ENCODE measurements around the gene CASS4.
"Not testable (repeated sequence)": the region's sequence is repeated elsewhere in the genome, so short reads cannot be mapped to it uniquely, and the experiment has no call there.

CASS4 gene

GRCh38 chr20:56411759-56412472 is at the start of gene CASS4:
CASS4 (plus strand) TSS chr20:56412260; CDS start chr20:56412459, 199 bp downstream.
- DNase-seq (ENCODE audit: low read depth in 2 of 2): no peak

- DNase-seq (ENCODE audit: low read depth in 2 of 2): no peak
Measured at GRCh38 chr20:56362833-56363413, 49.1 kb upstream of the CASS4 start.

GRCh38 chr20:56363491-56363890 is 48.6 kb upstream of the CASS4 start:
- no peak for DNase-seq (ENCODE audit: low read depth in 2 of 2)

- DNase-seq (ENCODE audit: low read depth in 2 of 2): no peak
Measured at GRCh38 chr20:56368351-56369134, 43.5 kb upstream of the CASS4 start.

GRCh38 chr20:56369179-56369578 is 42.9 kb upstream of the CASS4 start:
- DNase-seq (ENCODE audit: low read depth in 2 of 2): no peak

GRCh38 chr20:56371977-56372376 is 40.1 kb upstream of the CASS4 start:
- no peak for DNase-seq (ENCODE audit: low read depth in 2 of 2)

GRCh38 chr20:56372850-56373249 is 39.2 kb upstream of the CASS4 start:
- DNase-seq (ENCODE audit: low read depth in 2 of 2): no peak

- DNase-seq (ENCODE audit: low read depth in 2 of 2): no peak
Measured at GRCh38 chr20:56373942-56374341, 38.1 kb upstream of the CASS4 start.

GRCh38 chr20:56376331-56376730 is 35.7 kb upstream of the CASS4 start:
- DNase-seq (ENCODE audit: low read depth in 2 of 2): no peak

GRCh38 chr20:56378386-56378785 is 33.7 kb upstream of the CASS4 start:
- no peak for DNase-seq (ENCODE audit: low read depth in 2 of 2)

- DNase-seq (ENCODE audit: low read depth in 2 of 2): no peak
Measured at GRCh38 chr20:56380375-56380774, 31.7 kb upstream of the CASS4 start.

- DNase-seq (ENCODE audit: low read depth in 2 of 2): no peak
Measured at GRCh38 chr20:56381501-56381900, 30.6 kb upstream of the CASS4 start.

- no peak for DNase-seq (ENCODE audit: low read depth in 2 of 2)
Measured at GRCh38 chr20:56382696-56383095, 29.4 kb upstream of the CASS4 start.

GRCh38 chr20:56383334-56383733 is 28.7 kb upstream of the CASS4 start:
- no peak for DNase-seq (ENCODE audit: low read depth in 2 of 2)

- no peak for DNase-seq (ENCODE audit: low read depth in 2 of 2)
Measured at GRCh38 chr20:56385130-56385529, 26.9 kb upstream of the CASS4 start.

GRCh38 chr20:56386219-56386618 is 25.8 kb upstream of the CASS4 start:
- no peak for DNase-seq (ENCODE audit: low read depth in 2 of 2)

- DNase-seq (ENCODE audit: low read depth in 2 of 2): no peak
Measured at GRCh38 chr20:56388882-56389281, 23.2 kb upstream of the CASS4 start.

- no peak for DNase-seq (ENCODE audit: low read depth in 2 of 2)
Measured at GRCh38 chr20:56389807-56390206, 22.3 kb upstream of the CASS4 start.

GRCh38 chr20:56390396-56390795 is 21.7 kb upstream of the CASS4 start:
- DNase-seq (ENCODE audit: low read depth in 2 of 2): not testable (repeated sequence)

- no peak for DNase-seq (ENCODE audit: low read depth in 2 of 2)
Measured at GRCh38 chr20:56391037-56391436, 21.0 kb upstream of the CASS4 start.

GRCh38 chr20:56391596-56392131 is 20.4 kb upstream of the CASS4 start:
- no peak for DNase-seq (ENCODE audit: low read depth in 2 of 2)

GRCh38 chr20:56392132-56392880 is 19.8 kb upstream of the CASS4 start, which contains the start of the genes AURKA and CSTF1:
AURKA (minus strand) TSS chr20:56392215; CDS start chr20:56388197, 4,018 bp downstream.
CSTF1 (plus strand) TSS chr20:56392645; CDS start chr20:56395553, 2,908 bp downstream.
- peak; percentile 98 for DNase-seq (ENCODE audit: low read depth in 2 of 2)

All from stimulated activated CD4-positive, alpha-beta T cell treated with anti-CD3 and anti-CD28 coated beads, Interleukin-1b, Interleukin-23, amount 100 ng/mL, for 4 hours (primary cell).